Sciatic nerve (tissue), 2 donors: Measurements from ENCODE around the gene GRB10. TPM values are rescaled to one million over a fixed set of nuclear protein-coding genes. Genes with fewer than 3 reads are reported as not detected.
"Not testable (repeated sequence)": the region's sequence is repeated elsewhere in the genome, so short reads cannot be mapped to it uniquely, and the experiment has no call there.

Source experiments
- ATAC-seq: fragments of 200-7000 bp; cut with Tn5 transposase; one replicate; pipeline ENCODE4 v1.9.1; 2020; ENCODE audit warnings: mild to moderate bottlenecking, moderate library complexity
- DNase-seq: peaks from one replicate; pipeline ENCODE4 v3.0.0-alpha.2; 2020; ENCODE audit warnings: low spot score
- intact Hi-C: fragments of 100-400 bp; cut with DNase I; formaldehyde crosslinking; loops from one replicate; pipeline ENCODE4 v1.14.2; 2022
- total RNA-seq: library from RNA; stranded (reverse); fragmentation: NEBNext Ultra II Directional; extraction: Animal tissue kit (Norgen Biotek cat#: 25700); gene quantifications from one replicate; pipeline ENCODE4 v1.2.1, GENCODE V29; 2021
- donor health status: DM: no; HTN: no; CAD: no.
- donor health status: DM: no; HTN: no; CAD: no.

GRB10 gene
- total RNA-seq, 1 donor from 2014 or later: 57.1 TPM

GRCh38 chr7:50590535-50590934 lies 192.2 kb downstream of the GRB10 start:
- ATAC-seq: no peak
- DNase-seq: no peak
- intact Hi-C loops: no loop called here

GRCh38 chr7:50589364-50589763 lies 193.3 kb downstream of the GRB10 start:
- intact Hi-C loops: no loop called here
- no peak for DNase-seq
- no peak for ATAC-seq

DNA sequence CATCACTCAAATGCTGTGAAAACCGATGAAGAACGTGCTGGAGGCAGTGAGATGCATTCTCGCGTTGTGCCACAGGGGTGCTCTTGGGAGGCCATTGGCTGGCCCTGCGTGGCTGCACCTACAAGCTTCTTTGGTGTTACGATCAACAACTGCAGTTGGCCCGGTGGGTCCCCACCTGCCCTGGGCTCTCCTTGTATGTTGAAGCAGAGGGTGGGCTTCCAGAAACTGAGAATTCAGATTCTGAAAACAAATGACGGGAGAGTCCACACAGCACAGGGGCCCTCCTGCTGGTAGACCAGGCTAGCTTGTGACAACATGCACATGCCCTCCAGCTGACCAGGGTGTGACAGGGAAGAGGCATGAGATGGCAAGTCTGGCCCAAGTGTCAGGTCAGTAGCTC lies 193.8 kb downstream of the GRB10 start:
- DNase-seq: no peak
- no peak for ATAC-seq
- intact Hi-C loops: no loop called here

- ATAC-seq: no peak
- intact Hi-C loops: no loop called here
These were observed 195.0 kb downstream of the GRB10 start for GRCh38 chr7:50587737-50588136.

DNA sequence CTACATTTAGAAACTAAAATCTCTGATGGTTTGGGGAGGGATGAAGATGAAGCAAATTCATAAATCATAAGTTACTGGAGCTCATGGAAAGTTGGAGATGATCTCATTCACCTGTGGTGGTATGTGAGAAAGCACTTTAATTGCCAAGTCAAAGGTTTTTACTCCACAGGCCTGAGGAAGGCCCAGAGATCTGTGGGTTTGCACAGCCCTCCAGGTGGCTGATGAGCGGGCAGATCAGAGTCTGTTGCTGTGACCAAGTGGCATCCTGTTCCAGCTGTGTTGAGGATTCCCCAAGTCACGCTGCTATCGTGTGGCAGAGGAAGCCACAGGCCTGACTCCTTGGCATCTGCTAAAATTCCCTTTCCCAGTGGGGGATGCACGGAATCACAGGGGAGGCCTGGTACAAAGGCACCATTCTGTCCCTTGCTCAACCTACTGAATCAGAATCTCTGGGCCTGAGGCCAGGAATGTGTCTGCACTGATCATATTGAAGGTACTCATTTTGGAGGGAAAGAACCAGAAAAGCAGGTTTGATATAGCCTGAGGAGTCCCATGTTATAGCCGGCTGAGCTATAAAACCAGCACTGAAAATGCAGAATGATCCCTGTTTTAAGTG lies 197.8 kb downstream of the GRB10 start:
- intact Hi-C loops: no loop called here
- no peak for ATAC-seq
- DNase-seq: no peak

More at GRCh38 chr7:50587737-50588136, 195.0 kb downstream of the GRB10 start:
- no peak for DNase-seq

- intact Hi-C loops: no loop called here
- DNase-seq (no peak), ATAC-seq (no peak)
These were observed 198.3 kb downstream of the GRB10 start for GRCh38 chr7:50584386-50584785.

DNA sequence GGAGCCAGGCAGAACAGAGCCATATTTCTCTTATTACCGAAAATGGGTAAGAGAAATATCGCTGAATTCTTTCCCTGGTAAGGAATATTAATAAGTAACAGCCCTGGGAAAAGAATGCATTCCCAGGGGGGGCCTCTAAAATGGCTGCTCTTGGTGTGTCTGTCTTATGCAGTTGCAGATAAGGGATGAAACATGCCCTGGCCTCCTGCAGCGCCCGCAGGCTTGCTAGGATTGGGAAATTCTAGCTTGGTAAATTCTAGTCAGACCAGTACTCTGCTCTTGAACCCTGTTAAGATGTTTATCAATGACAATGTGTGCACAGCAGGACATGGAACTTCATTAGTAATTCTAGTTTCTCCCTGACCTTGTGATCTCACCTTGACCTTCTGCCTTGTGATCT lies 199.4 kb downstream of the GRB10 start:
- ATAC-seq, intact Hi-C loops, DNase-seq: not testable (repeated sequence)

DNA sequence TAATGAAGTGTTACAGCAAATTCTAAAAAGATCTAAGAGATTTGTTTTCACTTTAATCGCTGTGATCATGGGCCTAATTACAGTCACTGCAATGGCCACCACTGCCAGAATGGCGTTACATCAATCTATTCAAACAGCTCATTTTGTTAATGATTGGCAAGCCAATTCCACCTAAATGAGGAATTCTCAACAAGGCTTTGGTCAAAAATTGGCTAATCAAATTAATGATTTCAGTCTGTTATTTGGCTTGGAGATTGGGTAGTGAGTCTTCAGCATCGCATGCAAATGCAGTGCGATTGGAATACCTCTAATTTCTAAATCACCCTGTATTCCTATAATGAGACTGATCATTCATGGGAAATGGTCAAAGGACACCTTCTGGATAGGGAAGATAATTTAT lies 200.4 kb downstream of the GRB10 start:
- DNase-seq, ATAC-seq, intact Hi-C loops: not testable (repeated sequence)

DNA sequence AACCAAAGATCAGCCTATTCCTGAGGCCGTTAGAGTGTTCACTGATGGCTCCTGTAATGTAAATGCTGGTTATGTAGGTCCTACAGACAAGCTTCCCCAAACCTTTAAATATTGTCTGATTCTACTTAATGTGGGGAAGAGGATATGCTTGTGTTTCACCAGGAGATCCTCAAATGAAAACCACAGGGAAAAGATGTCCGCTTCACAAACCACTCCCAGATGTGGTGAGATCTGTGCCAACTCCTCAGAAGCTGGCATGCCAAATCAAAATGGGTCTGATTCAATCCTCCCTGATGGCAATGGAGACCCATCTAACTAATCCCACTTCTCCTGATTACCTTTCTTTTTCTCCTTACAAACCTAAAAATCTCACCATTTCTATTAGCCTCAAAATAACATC lies 202.0 kb downstream of the GRB10 start:
- intact Hi-C loops, ATAC-seq, DNase-seq: not testable (repeated sequence)

- DNase-seq: no peak
- ATAC-seq: no peak
- intact Hi-C loops: no loop called here
These were observed 202.6 kb downstream of the GRB10 start for GRCh38 chr7:50580057-50580456.

GRCh38 chr7:50578105-50578504 lies 204.6 kb downstream of the GRB10 start:
- DNase-seq, ATAC-seq, intact Hi-C loops: not testable (repeated sequence)

DNA sequence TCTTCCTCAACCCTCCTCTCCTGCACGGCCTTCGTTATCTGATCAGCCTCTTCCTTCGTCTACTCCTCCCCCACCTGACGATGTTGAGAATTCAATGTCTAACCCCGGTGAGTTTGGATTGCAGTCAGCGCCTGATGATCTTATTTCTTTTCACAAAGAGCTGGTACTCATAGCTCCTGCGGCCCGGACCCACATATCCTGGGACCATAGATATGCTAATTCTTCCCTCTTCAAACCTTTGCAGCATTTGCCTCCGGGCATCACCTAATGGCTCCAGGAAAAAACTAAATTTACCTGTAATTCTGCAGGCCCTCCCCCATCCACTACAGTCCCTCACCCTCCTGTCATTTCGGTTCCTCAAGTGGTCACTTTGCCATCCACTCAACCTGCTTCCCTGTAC lies 205.1 kb downstream of the GRB10 start:
- intact Hi-C loops: no loop called here
- no peak for DNase-seq
- no peak for ATAC-seq

- DNase-seq, intact Hi-C loops, ATAC-seq: not testable (repeated sequence)
These were observed 206.3 kb downstream of the GRB10 start for GRCh38 chr7:50576388-50576787.

DNA sequence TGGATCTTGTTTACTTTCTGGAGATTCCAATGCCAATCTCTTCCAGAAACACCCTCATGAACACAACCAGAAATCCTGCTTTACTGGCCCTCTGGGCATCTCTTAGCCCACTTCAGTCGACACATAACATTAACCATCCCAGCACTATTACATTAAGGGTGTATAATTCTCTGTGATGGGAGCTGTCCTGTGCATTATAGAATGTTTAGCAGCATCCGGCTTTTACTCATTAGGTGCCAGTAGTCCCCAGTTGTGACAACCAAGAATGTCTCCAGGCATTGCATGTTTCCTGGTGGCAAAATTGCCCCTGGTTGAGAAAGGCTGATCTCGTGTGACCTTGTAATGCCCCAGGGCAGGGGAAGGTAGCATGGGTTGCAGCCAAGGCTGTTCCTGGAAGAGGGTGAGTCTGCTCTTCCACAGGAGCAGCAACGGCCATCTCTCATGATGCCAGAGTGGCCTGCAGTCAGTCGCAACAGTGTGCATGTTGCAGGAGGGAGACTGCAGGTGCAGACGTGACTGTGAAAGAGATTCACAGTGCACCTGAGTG lies 214.9 kb downstream of the GRB10 start:
- intact Hi-C loops: no loop called here
- no peak for ATAC-seq
- no peak for DNase-seq

DNA sequence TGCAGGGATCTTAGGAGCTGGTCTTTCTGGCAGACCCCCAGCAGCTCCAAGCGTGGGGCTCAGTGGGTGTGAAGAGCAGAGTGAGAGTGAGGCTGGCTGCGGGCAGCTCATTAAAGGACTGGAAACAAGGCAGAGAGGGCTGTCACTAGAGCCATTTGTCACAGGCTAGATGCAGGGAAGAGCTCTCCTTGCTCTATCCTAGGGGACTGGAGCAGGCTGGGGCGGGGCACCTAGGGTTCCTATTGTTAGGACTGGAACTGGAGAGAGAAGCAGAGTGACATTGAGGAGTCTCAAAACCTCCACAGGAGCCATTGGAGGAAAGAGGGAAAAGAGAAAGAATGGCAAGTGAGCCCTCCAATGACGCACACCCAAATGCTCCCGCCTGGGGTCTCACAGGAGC lies 216.7 kb downstream of the GRB10 start:
- DNase-seq (no peak), ATAC-seq (no peak)
- intact Hi-C loops: no loop called here

GRCh38 chr7:50565559-50565916 lies 217.2 kb downstream of the GRB10 start:
- no peak for DNase-seq
- intact Hi-C loops: no loop called here
- ATAC-seq: no peak

GRCh38 chr7:50564640-50565558 lies 217.8 kb downstream of the GRB10 start, which contains the start of gene DDC:
Gene DDC, minus strand, starts transcription at chr7:50565405. Its CDS starts 21,320 bp downstream, at chr7:50544085.
- no peak for DNase-seq
- ATAC-seq: no peak
- intact Hi-C loops: no loop called here

- ATAC-seq: no peak
- intact Hi-C loops: no loop called here
- DNase-seq: no peak
These were observed 218.5 kb downstream of the GRB10 start for GRCh38 chr7:50564171-50564570.

GRCh38 chr7:50562136-50562535 lies 220.6 kb downstream of the GRB10 start:
- intact Hi-C loops: no loop called here
- ATAC-seq: no peak

DNA sequence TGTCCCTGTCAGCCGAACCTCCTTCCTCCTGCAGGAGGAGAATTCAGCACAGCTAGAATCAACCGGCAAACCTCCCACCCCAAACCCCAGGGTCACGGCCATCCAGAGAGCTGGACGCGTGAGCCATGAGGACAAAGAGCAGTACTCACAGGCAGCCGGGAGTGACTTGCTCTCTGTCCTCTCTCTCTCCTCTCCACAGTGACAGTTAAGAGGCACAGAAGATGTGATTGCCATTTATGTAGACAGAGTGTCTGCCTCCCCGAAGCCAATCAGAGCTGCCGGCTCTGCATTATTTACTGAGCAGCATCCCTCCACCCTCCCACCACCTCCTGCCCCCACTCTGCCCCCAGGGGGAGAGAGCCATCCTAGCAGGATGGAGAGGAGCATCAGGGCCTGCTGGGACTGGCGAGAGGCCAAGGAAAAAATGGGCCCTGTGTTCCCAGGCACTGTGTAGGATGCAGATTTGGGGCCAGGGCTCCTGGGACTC lies 221.8 kb downstream of the GRB10 start:
- ATAC-seq: no peak

More at GRCh38 chr7:50562136-50562535, 220.6 kb downstream of the GRB10 start:
- no peak for DNase-seq

More for the DNA sequence above, 221.8 kb downstream of the GRB10 start:
- DNase-seq: no peak
- intact Hi-C loops: no loop called here
